ENCODE data around the gene FXYD7. TPM values are rescaled to one million over a fixed set of nuclear protein-coding genes. Genes with fewer than 3 reads are reported as not detected.
"Not testable (repeated sequence)": the region's sequence is repeated elsewhere in the genome, so short reads cannot be mapped to it uniquely, and the experiment has no call there.

Gene FXYD7
- total and polyA plus RNA-seq, 2 experiments from 2014 or later, result not detected

GRCh38 chr19:35100588-35101533, 42.2 kb upstream of the FXYD7 start:
- Histone ChIP-seq H3K27ac (no peak overlapping the region), H3K4me3 (no peak overlapping the region), H3K9ac (no peak overlapping the region), H3K79me2 (ENCODE audit: insufficient read depth) (no peaks in the 10 kb centered on the region), H3K27me3 (replicated peaks; ENCODE audit: insufficient read depth) (no peaks in the 10 kb centered on the region), H4K20me1 (ENCODE audit: insufficient read depth) (no peaks in the 10 kb centered on the region), H3K4me2 (ENCODE audit: unreplicated experiment) (no peak overlapping the region), H3F3A (ENCODE audit: insufficient read depth) (no peaks in the 10 kb centered on the region), H3K9me2 (ENCODE audit: insufficient read depth) (no peaks in the 10 kb centered on the region), H2AFZ (no peak overlapping the region), H3K9me3 (ENCODE audit: low read depth) (no peaks in the 10 kb centered on the region), H3K36me3 (ENCODE audit: low read depth) (no peaks in the 10 kb centered on the region), H3K4me1 (ENCODE audit: insufficient read depth) (no peaks in the 10 kb centered on the region)
- in situ Hi-C loops (cut with MboI), result no loop called here
- no peak for TF ChIP-seq EZH2phosphoT487 (IDR thresholded peaks at IDR 0.05; ENCODE audit: insufficient read depth, low read depth)
- no peak for TF ChIP-seq EZH2 (IDR thresholded peaks at IDR 0.05; ENCODE audit: insufficient read depth, poor library complexity, severe bottlenecking)
- WGBS, 2 experiments (ENCODE audit: low coverage in 1 of 2, low lambda C conversion rate in 2 of 2, missing lambda C conversion rate in 2 of 2), result 70 to 73% methylated on average over 15 to 16 of the region's 16 CpGs
- no peak for DNase-seq

- H4K20me1 ChIP-seq (ENCODE audit: insufficient read depth); H3K9me3 ChIP-seq (ENCODE audit: low read depth); H2AFZ ChIP-seq; H3K4me1 ChIP-seq (ENCODE audit: insufficient read depth); H3K9ac ChIP-seq; H3K36me3 ChIP-seq (ENCODE audit: low read depth); H3K79me2 ChIP-seq (ENCODE audit: insufficient read depth); H3K9me2 ChIP-seq (ENCODE audit: insufficient read depth); H3K27ac ChIP-seq; H3K4me3 ChIP-seq; DNase-seq; H3F3A ChIP-seq (ENCODE audit: insufficient read depth); H3K27me3 ChIP-seq (replicated peaks; ENCODE audit: insufficient read depth); H3K4me2 ChIP-seq (ENCODE audit: unreplicated experiment); in situ Hi-C loops (cut with MboI): not testable (repeated sequence)
- 87 to 93% methylated on average over 10 of the region's 10 CpGs for WGBS, 2 experiments (ENCODE audit: low coverage in 1 of 2, low lambda C conversion rate in 2 of 2, missing lambda C conversion rate in 2 of 2)
These were observed 41.1 kb upstream of the FXYD7 start for GRCh38 chr19:35101949-35102348.

GRCh38 chr19:35103614-35104013, 39.4 kb upstream of the FXYD7 start:
- H3K36me3 ChIP-seq (ENCODE audit: low read depth); in situ Hi-C loops (cut with MboI); H3K4me2 ChIP-seq (ENCODE audit: unreplicated experiment); H2AFZ ChIP-seq; H3K4me1 ChIP-seq (ENCODE audit: insufficient read depth); H3K9me2 ChIP-seq (ENCODE audit: insufficient read depth); H3K27me3 ChIP-seq (replicated peaks; ENCODE audit: insufficient read depth); DNase-seq; H3K4me3 ChIP-seq; H4K20me1 ChIP-seq (ENCODE audit: insufficient read depth); H3K27ac ChIP-seq; H3K9ac ChIP-seq; H3K9me3 ChIP-seq (ENCODE audit: low read depth); H3F3A ChIP-seq (ENCODE audit: insufficient read depth); H3K79me2 ChIP-seq (ENCODE audit: insufficient read depth): not testable (repeated sequence)
- 52 to 56% methylated on average over 10 of the region's 10 CpGs for WGBS, 2 experiments (ENCODE audit: low coverage in 1 of 2, low lambda C conversion rate in 2 of 2, missing lambda C conversion rate in 2 of 2)

- Histone ChIP-seq H3K4me1 (ENCODE audit: insufficient read depth) (no peaks in the 10 kb centered on the region), H3K9ac (no peak overlapping the region), H3K9me3 (ENCODE audit: low read depth) (no peaks in the 10 kb centered on the region), H3K4me2 (ENCODE audit: unreplicated experiment) (no peak overlapping the region), H3K79me2 (ENCODE audit: insufficient read depth) (no peaks in the 10 kb centered on the region), H3K27ac (no peak overlapping the region), H3K36me3 (ENCODE audit: low read depth) (no peaks in the 10 kb centered on the region), H3K27me3 (replicated peaks; ENCODE audit: insufficient read depth) (no peaks in the 10 kb centered on the region), H3F3A (ENCODE audit: insufficient read depth) (no peaks in the 10 kb centered on the region), H3K9me2 (ENCODE audit: insufficient read depth) (no peaks in the 10 kb centered on the region), H3K4me3 (no peak overlapping the region), H4K20me1 (ENCODE audit: insufficient read depth) (no peaks in the 10 kb centered on the region), H2AFZ (no peak overlapping the region)
- TF ChIP-seq EZH2 (IDR thresholded peaks at IDR 0.05; ENCODE audit: insufficient read depth, poor library complexity, severe bottlenecking), result no peak
- TF ChIP-seq EZH2phosphoT487 (IDR thresholded peaks at IDR 0.05; ENCODE audit: insufficient read depth, low read depth), result no peak
- WGBS, 2 experiments (ENCODE audit: low coverage in 1 of 2, low lambda C conversion rate in 2 of 2, missing lambda C conversion rate in 2 of 2), result 77 to 79% methylated on average over 8 to 11 of the region's 11 CpGs
- DNase-seq, result no peak
- in situ Hi-C loops (cut with MboI), result no loop called here
These were observed 38.7 kb upstream of the FXYD7 start for GRCh38 chr19:35104361-35104760.

GRCh38 chr19:35105047-35105410, 38.0 kb upstream of the FXYD7 start:
- Histone ChIP-seq H3K4me1 (ENCODE audit: insufficient read depth) (no peaks in the 10 kb centered on the region), H3F3A (ENCODE audit: insufficient read depth) (no peaks in the 10 kb centered on the region), H3K9me2 (ENCODE audit: insufficient read depth) (no peaks in the 10 kb centered on the region), H3K9me3 (ENCODE audit: low read depth) (no peaks in the 10 kb centered on the region), H4K20me1 (ENCODE audit: insufficient read depth) (no peaks in the 10 kb centered on the region), H3K27ac (no peak overlapping the region), H3K4me3 (no peak overlapping the region), H3K9ac (no peak overlapping the region), H3K36me3 (ENCODE audit: low read depth) (no peaks in the 10 kb centered on the region), H3K27me3 (replicated peaks; ENCODE audit: insufficient read depth) (no peaks in the 10 kb centered on the region), H2AFZ (no peak overlapping the region), H3K4me2 (ENCODE audit: unreplicated experiment) (no peak overlapping the region), H3K79me2 (ENCODE audit: insufficient read depth) (no peaks in the 10 kb centered on the region)
- no peak for DNase-seq
- WGBS, 2 experiments (ENCODE audit: low coverage in 1 of 2, low lambda C conversion rate in 2 of 2, missing lambda C conversion rate in 2 of 2), result 85% methylated on average over 6 of the region's 6 CpGs
- in situ Hi-C loops (cut with MboI), result no loop called here
- no peak for TF ChIP-seq EZH2phosphoT487 (IDR thresholded peaks at IDR 0.05; ENCODE audit: insufficient read depth, low read depth)
- no peak for TF ChIP-seq EZH2 (IDR thresholded peaks at IDR 0.05; ENCODE audit: insufficient read depth, poor library complexity, severe bottlenecking)

Data from GM23248 (cell line).